GM18502 (cell line): Measurements from ENCODE around the gene LRSAM1.
"Not testable (repeated sequence)": the region's sequence is repeated elsewhere in the genome, so short reads cannot be mapped to it uniquely, and the experiment has no call there.

Experiments used
- ATAC-seq: cut with Tn5 transposase; IDR thresholded peaks from one replicate; pipeline ENCODE4 v1.9.1; 2021; ENCODE audit warnings: mild to moderate bottlenecking; ENCODE audit not compliant: unreplicated experiment, poor library complexity

LRSAM1 gene

GRCh38 chr9:127455324-127455992 lies 4.1 kb downstream of the LRSAM1 start:
- ATAC-seq, result no peak

DNA sequence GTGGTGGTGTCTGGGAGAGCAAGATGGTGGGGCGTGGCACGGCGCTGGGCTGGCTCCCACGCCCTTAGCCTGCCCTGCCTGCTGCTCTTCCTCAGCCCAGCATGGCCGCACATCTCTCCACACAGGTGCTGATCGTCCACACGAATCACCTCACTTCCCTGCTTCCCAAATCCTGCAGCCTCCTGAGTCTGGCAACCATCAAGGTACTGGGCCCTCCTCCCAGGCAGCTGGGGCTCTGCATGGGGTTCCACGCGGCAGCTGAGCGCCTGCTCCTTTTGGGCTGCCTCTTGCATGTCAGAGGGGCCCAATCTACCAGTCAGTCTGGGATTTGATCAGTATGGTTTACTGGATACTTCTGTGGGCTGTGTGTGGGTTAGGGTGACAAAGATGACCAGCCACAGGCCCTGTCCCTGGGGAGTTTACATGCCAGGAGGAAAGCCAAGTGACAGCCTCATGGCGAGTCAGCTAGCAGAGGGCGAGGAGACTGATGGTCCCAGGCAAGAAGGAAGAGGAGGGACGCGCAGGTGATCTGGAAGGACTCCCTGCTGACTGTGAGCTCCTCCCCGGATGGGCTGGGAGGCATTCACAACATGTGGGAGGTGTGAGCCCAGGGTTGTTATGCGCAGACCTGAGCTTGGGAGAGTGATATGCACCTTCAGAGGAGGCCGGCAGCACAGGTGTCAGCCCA lies 6.0 kb downstream of the LRSAM1 start:
- ATAC-seq, result no peak

DNA sequence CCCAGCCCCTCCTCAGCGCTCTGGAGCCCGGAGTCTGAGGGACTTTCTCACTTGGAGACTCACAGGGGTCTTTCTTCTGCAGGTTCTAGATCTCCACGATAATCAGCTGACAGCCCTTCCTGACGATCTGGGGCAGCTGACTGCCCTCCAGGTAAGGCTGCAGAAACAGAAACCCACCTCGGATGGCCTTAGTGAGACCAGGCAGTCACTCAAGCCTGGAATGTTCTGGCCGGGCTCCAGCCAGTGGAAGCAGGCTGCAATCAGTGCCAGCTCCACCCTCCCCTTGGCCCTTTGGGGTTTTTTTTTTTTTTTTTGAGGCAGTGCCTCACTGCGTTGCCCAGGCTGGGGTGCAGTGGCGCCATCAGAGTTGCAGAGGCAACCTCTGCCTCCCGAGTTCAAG lies 7.6 kb downstream of the LRSAM1 start:
- ATAC-seq, result no peak

GRCh38 chr9:127463382-127463781 lies 12.1 kb downstream of the LRSAM1 start:
- ATAC-seq, result no peak

GRCh38 chr9:127463911-127464310 lies 12.6 kb downstream of the LRSAM1 start:
- no peak for ATAC-seq

DNA sequence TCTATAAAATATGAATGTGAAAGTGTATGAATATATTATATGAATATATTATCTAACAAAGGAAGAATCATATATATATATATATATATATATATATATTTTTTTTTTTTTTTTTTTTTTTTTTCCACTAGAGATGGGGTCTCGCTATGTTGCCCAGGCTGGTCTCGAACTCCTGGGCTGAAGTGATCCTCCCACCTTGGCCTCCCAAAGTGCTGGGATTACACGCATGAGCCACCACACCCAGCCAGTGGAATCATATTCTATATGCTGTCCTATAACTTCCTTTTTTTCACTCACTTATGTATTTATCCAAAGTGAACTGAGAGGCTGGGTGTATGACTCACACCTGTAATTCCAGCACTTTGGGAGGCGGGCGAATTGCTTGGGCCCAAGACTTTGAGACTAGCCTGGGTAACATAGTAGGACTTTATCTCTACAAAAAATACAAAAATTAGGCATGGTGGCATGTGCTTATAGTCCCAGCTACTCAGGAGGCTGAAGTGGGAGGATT lies 15.2 kb downstream of the LRSAM1 start:
- not testable (repeated sequence) for ATAC-seq

DNA sequence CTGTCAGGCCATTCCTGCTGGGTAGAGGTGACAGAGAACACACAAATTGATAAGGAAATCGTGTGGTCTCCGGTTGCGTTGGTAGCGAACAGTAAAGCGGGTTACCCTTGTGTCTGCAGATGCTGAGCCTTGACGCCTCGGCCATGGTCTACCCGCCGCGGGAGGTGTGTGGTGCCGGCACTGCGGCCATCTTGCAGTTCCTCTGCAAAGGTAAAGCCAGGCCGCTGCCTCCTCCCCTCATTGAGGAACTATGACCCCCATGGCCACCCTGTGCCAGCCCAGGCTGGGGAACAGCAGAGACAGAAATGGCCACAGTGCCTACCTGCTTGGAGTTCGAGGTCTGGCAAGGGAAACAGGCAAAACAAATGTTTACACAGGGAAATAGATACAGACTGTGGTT lies 16.3 kb downstream of the LRSAM1 start:
- ATAC-seq, result no peak

DNA sequence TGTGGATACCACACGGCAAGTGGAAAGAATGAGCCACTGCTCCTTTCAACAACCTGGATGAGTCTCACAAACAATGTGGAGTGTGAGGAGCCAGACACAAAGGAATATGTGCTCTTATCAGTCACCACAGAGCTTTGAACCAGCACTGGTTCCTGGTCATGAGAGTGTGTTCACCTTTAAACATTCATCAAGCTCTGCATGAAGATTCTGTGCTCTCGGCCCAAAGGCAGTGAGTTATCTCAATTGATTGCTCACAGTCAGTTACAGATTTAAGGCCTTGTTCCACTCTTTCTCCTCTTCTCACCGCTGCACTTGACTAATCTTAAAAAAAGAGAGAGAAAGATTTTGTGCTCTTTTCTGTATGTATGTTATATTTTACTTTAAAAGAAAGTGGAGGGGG lies 19.4 kb downstream of the LRSAM1 start:
- ATAC-seq, result no peak

DNA sequence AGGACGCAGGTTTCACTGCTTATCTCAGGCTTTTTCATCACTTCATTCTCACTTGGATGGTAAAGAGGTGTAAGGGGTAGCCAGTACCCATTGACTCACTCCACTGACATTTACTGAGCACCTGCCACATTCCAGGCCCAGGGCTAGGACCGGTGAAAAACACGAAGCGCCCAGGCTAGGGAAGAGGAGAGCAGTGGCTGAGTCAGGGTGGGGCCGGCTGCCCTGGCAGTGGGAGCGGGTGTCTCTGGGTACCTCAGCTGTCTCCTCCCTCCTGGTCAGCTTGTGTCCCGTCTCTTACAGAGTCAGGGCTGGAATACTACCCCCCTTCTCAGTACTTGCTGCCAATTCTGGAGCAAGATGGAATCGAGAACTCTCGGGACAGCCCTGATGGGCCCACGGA lies 22.2 kb downstream of the LRSAM1 start:
- no peak for ATAC-seq

GRCh38 chr9:127473932-127474331 lies 22.6 kb downstream of the LRSAM1 start:
- no peak for ATAC-seq

GRCh38 chr9:127474592-127474991 lies 23.3 kb downstream of the LRSAM1 start:
- no peak for ATAC-seq

DNA sequence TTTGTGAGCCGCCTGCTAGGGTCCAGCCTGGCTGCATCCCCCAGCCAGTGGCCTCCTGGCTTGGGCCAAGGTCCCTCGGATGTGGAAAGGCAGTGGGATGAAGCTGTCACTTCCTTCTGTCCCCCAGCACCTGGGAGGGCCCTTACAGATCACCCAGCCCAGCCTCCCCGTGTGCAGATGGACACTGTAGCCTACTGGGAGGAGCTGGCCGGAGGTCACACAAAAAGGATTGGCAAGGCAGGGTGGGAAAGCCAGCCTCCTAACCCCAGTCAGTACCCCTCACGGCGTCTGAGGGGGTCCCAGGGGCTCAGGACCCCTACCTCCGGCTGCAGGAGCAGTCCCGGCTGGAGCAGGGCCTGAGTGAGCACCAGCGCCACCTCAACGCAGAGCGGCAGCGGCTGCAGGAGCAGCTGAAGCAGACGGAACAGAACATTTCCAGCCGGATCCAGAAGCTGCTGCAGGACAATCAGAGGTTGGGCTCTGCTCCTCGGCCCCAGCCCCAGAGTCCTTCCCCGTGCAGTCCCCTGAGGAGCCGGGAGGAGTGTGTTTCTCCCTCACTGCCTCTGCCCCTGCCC lies 28.3 kb downstream of the LRSAM1 start:
- no peak for ATAC-seq

DNA sequence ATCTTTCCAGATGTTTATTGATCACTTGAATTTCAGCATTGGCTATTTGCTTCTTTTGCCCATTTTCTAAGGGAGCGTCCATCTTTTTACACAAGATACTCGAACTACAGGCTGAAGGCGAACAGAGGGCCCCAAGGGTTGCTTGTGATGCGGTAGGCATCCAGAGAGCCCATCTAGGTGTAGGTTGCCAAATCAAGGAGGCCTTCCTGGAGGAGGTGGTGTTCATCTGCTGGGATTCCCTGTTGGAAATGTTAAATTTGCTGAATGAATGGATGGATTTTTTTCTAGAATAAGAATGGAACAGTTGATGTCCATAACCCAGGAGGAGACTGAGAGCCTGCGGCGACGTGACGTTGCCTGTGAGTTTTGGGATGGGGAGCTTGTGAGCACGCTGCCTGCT lies 31.4 kb downstream of the LRSAM1 start:
- ATAC-seq, result no peak

DNA sequence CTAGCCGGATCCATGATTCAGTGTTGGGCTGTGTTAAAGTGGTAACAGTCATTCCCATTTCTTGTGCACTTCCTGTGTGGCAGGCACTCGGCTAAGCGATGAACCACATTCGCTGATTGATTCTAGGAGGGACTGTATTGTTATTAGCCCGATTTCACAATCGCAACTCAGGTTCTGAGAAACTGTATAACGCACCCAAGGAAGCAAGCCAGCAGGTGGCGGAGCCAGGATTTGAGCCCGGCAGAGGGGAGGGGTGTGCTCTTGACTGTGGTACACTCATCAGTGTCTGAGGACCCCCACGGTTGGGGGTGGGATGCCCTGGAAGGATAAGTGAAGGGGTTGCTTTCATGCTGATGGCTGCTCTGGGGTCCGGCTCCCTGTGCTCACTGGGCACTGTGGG lies 34.7 kb downstream of the LRSAM1 start:
- no peak for ATAC-seq

- no peak for ATAC-seq
Observed at GRCh38 chr9:127488946-127489345, 37.6 kb downstream of the LRSAM1 start.

DNA sequence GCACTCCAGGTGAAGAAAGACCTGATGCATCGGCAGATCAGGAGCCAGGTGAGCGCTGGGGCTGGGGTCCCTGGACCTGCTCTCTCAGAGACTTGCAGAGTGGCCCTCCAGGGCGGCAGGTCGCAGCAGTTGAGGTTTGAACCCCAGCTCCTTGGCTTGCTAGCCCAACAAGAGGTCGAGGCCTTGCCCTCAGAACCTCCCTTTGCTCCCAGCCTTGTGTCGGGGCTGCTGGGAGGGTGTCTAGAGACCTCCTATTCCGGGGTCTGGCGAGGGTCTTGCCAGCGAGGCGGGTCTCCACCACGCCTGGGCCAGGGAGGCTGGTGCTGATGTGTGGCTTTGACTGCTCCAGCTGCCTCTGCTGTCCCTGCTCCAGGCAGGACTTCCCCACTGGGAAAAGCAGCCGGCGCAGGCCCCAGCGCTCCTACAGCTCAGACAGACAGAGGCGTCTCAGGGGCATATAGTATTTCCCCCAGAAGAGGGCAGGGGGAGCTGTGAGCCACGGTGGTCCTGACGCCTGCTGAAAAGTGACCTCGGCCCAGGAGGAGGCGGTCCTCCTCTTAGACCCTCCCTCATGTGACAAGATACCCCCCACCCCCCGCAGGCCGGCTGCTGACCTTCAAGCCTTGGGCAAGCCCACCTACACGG lies 38.3 kb downstream of the LRSAM1 start:
- ATAC-seq, result no peak

DNA sequence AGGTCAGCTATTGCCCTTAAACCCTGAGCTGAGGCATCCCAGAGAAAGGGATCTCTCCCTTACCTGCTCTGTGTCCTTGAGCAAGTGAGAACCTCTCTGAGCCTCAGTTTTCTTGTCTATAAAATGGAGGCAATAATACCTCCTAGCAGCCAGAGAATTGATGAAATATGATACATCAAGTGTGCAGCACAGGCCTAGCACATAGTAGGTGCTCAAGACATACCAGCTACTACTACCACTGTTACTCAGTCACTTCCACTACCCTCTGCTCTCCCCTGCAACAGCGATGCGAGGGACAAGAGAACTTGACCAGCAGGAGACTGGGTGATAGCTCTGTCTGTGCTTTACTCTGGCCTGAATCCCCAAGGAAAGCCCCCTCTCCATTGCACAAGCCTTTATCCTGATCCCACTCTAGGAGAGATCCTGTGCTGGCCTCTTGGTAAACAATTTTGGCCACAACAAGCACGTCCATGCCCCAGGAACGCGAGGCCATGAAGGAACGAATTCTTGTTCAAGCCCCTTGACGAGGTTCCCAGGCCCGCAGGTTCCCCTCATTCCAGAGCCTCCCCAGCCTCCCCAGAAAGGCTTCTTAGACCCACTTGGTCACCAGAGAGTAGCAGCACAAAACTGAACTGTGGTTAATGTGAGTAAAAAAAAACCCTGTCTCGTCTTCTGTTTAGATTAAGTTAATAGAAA lies 39.4 kb downstream of the LRSAM1 start:
- no peak for ATAC-seq

- no peak for ATAC-seq
Observed at GRCh38 chr9:127491516-127491915, 40.2 kb downstream of the LRSAM1 start.

DNA sequence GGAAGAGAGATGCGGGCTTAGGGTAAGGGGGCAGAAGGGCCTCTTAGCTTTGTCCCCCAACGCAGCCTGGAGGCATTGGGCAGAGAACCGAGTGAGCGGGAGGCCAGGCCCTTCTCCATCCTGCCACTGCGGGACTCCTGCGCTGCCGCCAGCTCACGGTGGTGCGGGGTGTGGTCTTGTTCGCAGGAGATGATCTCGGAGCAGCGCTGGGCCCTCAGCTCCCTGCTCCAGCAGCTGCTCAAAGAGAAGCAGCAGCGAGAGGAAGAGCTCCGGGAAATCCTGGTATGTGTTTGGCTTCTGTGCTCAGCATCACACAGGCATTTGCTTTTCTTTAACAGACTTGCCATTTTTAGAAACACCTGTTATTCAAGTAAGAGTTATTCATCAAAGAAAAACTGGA lies 41.3 kb downstream of the LRSAM1 start:
- no peak for ATAC-seq

DNA sequence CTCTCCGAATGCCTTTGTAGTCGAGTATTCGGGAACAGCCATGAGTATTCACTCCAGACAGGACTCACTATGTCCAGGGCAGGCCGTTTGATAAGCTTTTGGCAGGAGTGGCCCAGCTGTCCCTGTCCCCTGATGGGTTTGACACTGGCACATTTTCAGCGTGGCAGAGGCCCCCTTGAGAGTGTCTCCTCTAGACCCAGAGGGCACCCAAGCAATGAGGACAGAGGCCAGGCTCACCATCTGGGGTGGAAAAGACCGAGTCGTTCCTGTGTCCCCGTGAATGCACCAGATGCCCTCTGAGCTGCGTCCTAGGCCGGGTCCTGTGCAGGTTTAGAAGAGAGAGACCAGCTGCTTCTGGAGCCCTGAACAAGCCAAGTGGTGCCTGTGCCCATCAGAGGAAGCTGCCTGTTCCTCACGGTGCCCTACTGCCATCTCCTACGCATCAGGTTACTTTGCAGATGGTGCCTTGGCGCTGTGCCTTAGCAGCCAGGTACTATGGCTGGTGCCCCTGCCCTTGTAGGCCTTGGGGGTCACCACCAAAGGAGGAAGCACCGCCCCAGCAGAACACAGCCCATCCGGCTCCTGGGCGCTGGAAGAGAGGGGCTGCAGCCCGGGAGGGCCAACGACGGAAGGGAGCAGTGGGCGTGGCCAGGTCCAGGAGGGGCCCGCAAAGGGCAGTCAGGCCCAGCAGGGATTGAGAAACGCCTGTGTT lies 42.4 kb downstream of the LRSAM1 start:
- ATAC-seq, result no peak
